ENCODE results near the gene SND1.

DNA sequence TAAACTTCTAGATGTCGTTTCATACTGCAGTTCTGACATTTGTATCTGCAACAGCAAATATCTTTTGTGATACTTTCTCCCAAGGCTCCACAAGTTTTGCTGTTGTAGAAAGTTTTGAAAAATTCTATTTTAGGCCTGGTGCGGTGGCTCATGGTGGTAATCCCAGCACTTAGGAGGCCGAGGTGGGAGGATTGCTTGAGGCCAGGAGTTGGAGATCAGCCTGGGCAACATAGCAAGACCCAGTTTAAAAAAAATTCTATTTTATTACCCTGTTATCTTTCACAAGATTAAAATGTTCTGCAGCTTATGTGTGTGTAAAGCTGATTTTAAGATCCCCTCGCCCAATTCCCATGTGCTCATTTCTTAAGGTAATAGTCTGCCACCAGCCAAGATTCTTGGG lies 1.4 kb downstream of the SND1 start:
- TF ChIP-seq CTCF (IDR thresholded peaks at IDR 0.05; ENCODE audit: low read length) (no peak), EZH2phosphoT487 (IDR thresholded peaks at IDR 0.05; ENCODE audit: low read length) (no peak)

Data from MM.1S (cell line).